GM21381 (cell line): ENCODE measurements around the gene UBAC2.
"Not testable (repeated sequence)": the region's sequence is repeated elsewhere in the genome, so short reads cannot be mapped to it uniquely, and the experiment has no call there.

ENCODE experiments used
- ATAC-seq: cut with Tn5 transposase; IDR thresholded peaks from one replicate; pipeline ENCODE4 v1.9.1; 2021; ENCODE audit warnings: mild to moderate bottlenecking, moderate library complexity; ENCODE audit not compliant: unreplicated experiment

Gene UBAC2

DNA sequence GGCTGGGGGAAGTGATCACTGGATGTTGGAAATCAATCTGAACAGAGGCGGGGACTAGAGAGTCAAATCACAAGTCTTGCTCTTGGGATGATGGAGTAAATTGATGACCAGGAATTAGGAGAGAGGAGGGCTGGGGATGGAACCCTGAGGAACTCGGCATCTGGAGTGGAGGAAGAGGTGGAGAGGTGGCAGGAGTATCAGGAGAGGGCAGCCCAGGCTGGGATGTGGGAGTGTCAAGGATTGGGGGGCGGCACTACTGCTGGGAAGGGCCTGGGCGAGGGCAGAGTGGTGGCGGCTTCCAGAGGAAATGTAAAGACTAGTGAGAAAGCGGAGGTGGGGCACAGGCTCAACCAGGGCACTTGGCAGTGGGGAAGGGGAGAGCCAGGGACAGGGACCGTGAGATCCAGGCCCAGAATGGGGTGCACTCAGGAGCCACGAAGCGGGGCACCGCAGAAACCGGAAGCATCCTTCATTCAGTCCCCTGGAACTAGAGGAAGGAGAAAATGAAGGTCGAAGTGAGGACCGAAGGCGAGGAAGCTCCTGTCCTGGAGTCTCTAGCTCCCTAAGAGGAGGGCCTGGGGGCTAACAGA, 187.8 kb downstream of the UBAC2 start:
- ATAC-seq = no peak

DNA sequence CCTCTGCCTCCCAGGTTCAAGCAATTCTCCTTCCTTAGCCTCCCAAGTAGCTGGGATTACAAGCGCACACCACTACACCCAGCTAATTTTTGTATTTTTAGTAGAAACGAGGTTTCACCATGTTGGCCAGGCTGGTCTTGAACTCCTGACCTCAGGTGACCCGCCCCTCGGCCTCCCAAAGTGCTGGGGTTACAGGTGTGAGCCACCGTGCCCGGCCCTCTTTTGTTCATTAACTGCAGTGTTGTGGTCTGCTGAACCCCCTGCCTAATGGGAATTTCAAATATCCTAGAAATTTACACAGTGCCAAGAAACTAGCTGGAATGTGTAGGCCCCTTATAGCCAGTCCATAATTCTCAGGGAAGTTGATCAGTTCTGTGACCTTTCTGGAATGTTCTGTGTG, 188.4 kb downstream of the UBAC2 start:
- ATAC-seq = not testable (repeated sequence)

DNA sequence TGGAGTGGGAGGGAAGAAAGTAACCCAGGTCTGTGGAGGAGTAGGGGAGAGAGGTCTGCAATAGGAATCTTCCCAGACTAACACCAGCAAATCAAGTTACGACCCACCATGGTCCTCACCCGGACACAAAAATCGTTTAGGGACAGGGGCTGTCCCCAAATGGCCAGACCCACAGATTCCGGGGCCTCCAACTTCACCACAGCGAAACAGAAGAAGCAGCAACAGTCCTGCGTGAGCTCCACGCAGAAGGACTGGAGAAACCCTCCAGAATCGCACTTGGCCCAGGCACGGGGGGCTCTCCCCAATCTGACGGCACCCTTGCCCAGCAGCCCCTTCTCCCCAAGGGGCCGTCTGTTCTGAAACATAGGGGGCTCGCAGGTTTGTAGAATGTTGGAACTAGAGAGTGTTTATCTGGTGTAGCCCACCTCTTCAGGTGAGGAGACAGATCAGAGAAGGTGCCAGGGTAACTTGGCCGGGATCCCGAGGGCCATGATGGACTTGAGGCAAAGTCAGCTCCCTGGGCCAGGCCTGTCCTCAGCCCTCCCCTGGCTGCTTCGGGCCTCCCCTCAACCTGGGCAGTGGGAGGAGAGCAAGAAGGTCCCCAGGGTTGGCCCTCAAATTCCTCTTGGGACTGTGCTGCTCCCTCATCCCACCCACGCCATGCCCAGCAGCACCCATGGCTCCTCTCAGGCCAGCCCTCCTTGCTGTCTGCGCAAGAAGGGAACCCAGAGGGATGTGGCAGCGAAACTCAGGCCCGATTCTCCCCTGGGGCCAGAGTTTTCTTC, 189.1 kb downstream of the UBAC2 start:
- no peak for ATAC-seq

DNA sequence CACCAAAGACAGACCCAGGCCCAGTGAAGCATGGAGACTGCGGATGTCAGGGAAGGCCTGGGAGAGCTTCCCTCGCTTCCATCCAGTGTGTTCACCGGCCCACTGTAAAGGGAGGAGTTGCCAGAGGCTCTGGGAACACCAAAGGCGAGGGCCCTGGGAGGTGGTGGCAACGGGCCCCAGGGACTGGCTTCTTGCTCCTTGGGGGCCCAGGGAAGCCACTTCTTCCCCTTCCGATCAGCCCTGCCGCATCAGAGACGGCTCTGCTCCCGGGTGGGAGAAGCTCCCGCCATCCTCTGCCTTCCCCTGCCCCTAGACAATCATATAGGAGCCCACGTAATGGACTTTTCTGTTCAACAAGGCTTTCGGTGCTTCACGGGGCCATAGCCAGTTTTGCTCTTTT, 189.9 kb downstream of the UBAC2 start:
- no peak for ATAC-seq

DNA sequence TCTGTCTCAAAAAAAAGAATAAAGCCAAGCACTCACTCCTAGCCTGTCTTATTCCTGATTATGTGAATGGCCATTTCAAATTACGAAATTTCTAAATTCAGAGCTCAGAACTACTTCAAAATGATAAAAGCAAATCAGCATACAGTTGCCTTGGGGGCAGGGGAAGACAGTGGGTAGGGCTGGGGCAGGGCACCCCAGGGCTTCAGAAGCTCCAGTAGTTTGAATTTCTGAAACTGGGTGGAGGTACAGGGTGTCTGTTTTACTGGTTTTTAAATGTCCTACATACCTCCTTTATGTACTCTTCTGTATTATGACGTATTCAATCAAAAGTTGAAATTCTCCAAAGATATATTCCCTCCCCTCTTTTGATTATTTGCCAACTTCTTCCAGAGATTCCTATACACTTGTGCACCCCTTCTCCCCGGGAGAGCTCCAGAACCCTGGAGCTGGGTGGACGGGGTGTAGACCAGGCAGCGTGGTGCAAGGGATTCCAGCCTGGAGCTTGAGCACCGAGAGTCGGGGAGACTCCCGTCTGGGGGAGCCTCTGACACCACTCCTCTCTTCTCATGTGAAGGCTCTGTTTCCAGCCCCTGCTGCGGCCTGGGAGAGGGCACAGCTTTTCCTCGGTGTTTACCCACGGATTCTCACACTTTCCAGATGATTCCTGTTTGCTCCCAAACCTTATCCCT, 191.3 kb downstream of the UBAC2 start:
- no peak for ATAC-seq

DNA sequence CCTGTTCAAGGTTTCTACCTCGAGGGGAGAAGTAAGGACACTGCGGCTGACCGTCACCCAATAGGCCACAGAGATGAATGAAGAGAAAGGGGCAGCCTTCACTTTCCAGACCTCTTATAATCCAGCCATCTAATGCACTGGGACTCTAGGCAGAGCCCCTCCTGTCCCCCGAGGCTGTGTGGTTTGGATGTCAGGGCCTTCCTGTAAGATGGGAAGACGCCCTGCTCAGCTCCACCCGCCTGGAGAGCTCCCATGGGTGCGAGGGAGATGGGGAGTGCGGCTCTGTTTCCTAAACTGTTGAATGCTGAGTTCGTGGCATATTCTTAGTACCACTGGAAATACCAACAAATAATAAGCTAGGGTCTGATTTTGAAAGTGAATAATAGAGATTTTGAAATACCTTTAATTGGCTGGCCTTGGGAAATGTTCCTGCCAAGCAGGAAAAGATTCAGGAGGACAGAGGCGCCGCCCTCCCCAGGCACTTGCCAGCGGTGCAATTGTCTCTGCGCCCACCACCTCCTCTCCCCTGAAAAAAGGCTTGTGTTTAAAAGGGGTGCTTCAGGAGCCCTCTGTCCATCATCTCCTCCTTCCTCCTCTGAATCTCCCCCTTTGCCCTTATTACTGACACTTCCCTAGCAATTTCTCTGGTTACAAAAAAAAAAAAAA, 191.9 kb downstream of the UBAC2 start:
- no peak for ATAC-seq

DNA sequence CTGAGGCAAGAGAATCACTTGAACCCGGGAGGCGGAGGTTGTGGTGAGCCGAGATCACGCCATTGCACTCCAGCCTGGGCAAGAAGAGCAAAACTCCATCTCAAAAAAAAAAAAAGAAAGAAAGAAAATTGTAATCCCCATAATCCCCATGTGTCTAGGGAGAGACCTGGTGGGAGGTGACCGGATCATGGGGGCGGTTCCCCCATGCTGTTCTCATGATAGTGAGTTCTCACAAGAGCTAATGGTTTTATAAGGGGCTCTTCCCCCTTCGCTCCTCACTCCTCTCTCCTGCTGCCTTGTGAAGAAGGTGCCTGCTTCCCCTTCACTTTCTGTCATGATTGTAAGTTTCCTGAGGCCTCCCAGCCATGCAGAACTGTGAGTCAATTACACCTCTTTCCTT, 192.7 kb downstream of the UBAC2 start:
- not testable (repeated sequence) for ATAC-seq

DNA sequence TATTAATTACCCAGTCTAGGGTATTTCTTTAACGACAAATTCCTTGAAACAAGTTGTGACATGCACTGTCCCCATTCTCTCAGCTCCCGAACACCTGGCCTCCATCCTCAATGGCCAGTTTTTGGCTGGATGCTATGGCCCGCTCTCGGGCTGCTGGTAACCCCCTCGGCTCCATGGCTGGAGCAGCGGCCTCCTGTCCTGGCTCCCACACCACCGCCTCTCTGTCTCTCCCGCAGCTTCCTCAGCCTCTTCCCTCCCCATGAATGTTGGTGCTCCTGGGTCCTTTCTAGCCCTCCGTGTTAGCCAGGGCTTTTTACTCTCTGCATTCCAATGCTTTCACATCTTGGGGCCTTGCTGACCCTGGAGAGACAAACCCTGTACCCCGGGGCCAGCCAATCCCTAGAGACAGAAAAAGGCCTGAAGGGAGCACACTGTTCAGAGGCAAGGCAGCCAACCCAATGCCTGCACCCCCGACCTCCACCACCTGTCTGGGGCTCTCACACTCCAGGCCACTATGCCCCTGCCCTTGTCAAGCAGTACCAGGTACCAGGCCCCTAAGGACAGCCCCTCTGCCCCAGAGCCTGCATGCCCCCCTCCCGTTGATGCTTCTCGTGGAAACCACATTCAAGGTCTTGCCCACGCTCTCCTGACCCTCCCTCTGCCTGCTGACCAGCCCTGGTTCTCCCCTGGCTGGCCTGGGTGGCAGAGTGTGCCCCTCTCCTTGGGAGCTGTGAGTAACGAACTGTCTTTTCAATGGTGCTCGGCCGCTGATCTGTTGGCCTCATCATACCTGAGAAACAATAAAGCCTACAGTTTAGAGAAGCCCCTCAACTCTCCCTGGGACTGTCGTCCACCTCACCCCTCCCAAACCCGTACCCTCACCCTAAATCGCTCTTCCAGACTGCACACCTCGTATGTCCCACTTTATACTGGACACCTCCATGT, 193.4 kb downstream of the UBAC2 start:
- no peak for ATAC-seq

DNA sequence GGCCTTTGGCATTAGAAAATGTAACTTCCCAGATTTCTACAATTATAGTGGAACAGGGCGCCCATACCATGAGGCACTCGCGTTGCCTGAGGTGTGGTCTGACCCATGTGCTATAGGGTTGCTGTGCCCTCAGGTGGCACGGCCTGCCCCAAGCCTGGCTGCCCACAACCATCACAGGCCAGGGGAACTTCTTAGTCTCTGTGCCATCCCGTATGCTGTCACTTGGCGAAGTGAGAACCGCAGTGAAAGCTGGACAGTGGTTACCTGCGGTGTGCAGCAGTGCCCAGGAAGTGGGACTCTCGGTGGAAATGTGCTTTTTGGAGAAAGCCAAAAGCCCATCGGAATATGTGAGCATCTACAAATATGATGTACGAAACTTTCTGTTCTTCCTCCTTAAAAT, 194.8 kb downstream of the UBAC2 start:
- no peak for ATAC-seq

DNA sequence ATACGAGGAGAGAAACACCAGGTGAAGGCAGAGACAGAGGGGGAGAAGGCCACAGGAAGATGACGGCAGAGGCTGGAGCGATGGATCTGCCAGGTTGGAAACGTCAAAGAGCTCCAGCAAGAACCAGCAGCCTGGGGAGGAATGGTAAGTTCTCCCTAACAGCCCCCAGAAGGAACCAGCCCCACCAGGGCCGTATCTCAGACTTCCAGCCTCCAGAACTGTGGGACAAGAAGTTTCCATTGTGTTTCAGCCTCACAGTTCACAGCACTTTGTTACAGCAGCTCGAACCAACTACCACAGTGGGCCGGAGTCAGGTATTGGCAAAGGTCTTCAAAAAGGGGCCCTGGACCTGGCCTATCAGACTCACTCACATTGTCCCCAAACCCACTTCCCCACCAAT, 195.8 kb downstream of the UBAC2 start:
- no peak for ATAC-seq

DNA sequence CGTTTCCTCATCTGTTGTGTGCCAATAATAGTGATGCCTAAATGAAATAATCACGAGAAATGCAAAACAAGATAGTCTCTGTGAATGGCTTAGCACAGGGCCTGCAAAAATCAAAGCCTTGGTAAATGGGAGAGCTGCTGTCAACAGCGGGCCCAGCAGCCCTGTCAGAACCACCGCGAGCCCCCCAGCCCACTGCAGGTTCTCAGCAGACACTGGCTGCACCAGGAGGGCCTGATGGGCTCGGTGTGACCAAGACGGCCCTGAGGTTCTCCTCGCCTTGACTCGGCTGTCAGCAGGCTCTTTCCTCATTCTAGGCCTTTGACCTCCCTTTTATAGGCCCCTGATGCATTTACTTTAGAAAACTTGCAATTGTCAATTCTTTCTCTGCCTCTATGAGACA, 197.4 kb downstream of the UBAC2 start:
- no peak for ATAC-seq

DNA sequence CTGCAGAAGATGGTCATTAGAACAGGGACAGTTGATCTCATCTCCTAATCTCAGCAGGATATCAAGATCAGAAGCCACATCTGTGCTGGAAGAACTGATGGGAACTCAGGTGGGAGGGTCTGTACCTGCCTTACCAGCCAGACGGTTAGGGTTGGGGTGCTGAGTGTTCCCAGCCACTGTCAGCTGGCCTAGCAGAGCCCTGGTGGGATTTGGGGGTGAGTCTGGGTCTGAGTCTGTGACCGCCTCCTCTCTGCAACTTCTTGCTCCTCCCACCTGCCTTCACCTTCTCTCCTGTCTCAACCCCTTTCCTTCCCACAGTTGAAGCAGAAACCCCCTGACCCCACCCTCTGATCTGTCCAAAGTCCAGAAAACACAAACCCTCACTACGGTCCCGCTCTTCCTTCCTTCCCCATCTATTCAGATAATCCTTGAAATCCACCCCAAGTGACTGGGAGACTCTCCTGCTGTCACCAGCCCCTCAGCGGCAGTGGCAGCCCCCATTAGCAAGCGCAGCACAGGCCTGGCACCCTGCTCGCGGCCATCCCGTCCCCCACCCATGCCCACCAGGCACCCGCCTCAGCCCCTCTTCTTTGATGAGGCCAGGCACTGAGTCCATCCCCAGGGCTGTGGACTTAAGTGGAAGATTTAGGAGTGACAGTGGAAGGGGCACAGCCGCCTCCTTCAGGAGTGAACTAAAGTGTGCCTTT, 198.4 kb downstream of the UBAC2 start:
- ATAC-seq = no peak

DNA sequence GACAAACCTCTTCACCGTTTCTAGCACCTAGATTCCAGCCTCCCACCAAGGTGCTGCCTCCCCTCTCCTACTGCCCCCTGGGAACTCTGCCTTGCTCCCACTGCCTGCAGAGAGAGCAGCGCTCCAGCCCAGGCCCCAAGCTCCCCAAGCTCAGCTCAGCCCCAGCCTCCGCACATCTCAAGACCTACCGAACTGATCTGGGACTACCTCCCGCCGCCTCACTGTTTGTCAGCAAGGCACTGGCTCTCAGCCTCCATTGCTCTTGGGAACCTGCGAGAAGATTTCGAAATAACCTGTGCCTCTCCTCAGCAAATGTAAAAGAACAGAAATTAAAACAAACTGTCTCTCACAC, 198.9 kb downstream of the UBAC2 start:
- no peak for ATAC-seq

DNA sequence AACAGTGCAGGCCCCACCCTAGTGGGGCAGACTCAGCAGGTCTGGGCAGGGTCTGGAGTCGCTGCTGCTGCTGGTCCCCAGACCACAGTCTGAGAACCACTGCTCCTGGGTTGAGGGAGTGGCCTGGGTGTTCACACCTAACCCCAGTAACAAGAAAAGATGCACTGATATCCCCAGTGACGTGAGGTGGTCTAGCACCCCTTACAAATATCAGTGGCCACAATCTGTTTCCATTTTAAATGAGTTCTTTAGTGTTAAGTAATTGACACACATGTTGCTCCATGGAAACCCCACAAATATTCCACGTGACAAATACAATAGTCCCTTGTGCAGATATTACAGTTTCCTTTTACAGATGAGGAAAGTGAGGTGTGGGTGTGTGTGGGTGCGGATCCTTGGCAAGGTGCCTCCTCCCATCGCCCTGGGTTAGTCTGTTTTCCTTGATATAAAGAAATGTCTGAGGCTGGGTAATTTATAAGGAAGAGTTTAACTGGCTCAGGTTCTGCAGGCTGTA, 202.9 kb downstream of the UBAC2 start:
- no peak for ATAC-seq

DNA sequence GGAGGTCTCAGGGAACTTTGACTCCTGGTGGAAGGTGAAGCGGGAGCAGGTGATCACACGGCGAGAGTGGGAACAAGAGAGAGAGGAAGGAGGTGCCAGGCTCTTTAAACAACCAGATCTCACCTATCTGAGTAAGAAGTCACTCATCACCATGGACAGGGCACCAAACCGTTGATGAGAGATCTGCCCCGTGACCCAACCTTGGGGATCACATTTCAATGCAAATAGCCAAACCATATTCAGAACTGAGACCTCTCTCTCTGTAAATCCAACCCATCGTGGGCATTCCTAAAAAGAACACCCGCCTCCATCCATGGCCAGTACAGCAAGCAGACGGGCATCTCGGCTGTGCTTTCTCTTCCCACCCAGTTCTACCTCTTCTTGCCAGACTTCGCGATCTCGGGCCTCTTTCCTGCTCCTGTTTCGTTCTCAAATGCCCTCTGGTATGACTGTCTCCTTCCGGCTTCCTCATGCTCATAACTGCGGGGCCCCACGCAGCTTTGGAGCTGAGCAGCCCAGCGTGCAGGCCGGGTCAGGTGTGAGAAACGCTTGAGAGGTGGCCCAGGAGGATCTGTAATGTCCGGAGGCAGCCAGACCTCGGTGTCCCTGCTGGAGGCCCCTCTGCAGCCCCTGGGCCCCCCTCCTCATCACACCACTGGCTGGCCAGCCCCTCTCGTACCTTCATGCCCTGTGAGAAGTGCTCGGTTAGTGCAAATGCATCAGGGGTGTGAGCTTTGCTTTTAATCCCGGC, 203.5 kb downstream of the UBAC2 start:
- no peak for ATAC-seq

DNA sequence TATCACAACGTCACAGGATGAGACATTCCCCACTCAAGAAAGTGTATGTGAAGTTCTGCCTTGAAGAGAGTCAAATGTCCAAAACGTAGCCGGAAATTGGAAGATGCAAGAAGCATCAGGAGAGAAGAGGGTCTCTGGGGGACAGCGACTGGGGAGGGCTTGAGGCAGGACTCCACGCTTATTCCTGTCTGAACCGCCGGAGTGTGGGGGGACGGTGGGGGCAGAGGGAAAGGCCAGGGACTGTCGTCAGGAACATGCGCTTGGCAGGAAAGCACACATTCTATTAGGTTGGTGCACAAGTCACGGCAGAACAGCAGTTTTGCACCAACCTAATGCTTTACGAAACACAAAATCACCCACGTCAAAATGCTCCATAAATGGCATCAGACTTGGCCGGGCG, 205.3 kb downstream of the UBAC2 start:
- no peak for ATAC-seq

DNA sequence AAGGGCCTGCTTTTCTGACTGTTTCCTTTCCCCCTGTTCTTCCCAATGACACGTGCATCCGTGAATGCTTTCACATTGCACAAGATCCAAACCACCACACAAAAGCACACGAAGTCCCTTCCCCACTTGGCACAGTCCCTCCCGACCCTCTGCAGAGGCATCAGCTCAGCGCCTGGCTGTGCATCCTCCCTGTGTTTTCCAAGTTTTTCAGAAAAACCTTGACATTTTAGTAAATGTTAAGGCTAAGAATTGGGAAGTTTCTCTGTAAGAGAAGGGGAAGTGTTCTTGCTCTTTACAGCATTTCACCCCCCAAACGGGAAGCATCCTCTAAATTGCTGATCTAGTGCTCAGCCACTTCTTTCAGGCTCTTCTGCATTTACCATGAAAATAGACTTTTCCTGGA, 206.1 kb downstream of the UBAC2 start:
- ATAC-seq = no peak

DNA sequence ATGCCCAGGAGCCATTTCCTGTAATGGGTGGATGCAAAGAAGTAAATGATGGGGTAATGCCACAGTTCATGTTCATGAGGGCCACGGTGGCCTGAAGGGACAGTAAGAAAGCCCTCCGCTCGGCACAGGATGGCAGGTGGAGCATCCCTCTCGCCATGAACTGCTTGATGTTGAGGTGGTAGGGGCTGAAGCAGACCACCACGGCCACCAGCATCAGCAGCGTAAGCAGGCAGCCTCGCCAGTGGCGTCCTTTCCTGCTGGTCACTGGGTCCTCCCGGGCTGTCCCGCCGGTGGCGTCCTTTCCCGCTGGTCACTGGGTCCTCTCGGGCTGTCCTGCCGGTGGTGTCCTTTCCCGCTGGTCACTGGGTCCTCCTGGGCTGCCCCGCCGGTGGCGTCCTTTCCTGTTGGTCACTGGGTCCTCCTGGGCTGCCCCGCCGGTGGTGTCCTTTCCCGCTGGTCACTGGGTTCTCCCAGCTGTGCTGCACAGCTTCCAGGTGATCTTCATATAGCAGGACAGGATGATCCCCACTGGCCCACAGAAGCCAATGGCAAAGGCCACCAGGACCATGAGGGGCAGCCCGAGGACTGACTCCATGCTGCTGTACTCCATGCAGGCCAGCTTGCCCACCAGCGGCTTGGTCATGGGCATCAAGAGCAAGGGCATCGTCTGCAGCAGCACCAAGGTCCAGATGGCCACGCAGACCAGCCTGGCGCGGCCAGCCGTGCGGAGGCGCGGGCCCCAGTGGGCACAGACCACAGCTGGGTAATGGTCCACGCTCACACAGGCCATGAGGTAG, 207.4 kb downstream of the UBAC2 start:
- no peak for ATAC-seq

DNA sequence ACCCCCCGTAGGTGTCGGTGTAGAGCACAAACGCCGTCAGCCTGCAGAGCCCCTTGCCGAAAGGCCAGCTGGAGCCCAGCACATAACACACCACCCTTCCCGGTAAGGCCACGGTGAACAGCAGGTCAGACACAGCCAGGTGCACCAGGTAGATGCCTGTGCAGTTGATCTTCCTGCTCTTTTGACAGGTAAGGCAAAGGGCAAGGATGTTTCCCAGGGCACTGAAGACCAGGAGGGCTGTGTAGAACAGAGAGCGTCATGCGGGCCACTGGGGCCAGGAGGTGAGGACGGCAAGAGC, 208.0 kb downstream of the UBAC2 start:
- ATAC-seq = no peak
